Liver (tissue), 3 donors: ENCODE data around the gene LRRC10B.

Source experiments
- CTCF ChIP-seq: fragments of 150-350 bp; IDR thresholded peaks from 2 replicates; pipeline ENCODE4 v1.5.1; 2017; ENCODE audit warnings: improper control_type of control experiment, low read depth, low read length; ENCODE audit not compliant: missing input control
- MAX ChIP-seq: IDR thresholded peaks from 2 replicates; pipeline ENCODE4 v1.6.1; 2016; ENCODE audit warnings: antibody characterized with exemption
- RAD21 ChIP-seq, 2 donors: IDR thresholded peaks; 2 replicates each; pipeline ENCODE4 v1.6.1; 2016; ENCODE audit warnings: antibody characterized with exemption in 2 of 2, mild to moderate bottlenecking in 2 of 2
- YY1 ChIP-seq: IDR thresholded peaks from 2 replicates; pipeline ENCODE4 v1.6.1; 2016; ENCODE audit warnings: antibody characterized with exemption, mild to moderate bottlenecking
- donor health status: healthy.
- donor health status: healthy.

GRCh38 chr11:61552108-61552635 lies 43.6 kb downstream of the LRRC10B start:
- TF ChIP-seq CTCF (no peak), MAX (no peak), RAD21 (IDR thresholded peaks at IDR 0.05) (no peak), YY1 (no peak)
